Superior temporal gyrus (tissue), 1 donor: Measurements from ENCODE around the gene FBXL22.
"Not testable (repeated sequence)": the region's sequence is repeated elsewhere in the genome, so short reads cannot be mapped to it uniquely, and the experiment has no call there.

ENCODE experiments used
- DNase-seq: peaks from one replicate; pipeline ENCODE4 v3.0.0-alpha.2; 2016; ENCODE audit errors: extremely low spot score

FBXL22 gene

GRCh38 chr15:63612300-63612699 lies 15.1 kb downstream of the FBXL22 start:
- peak; percentile 76 for DNase-seq

GRCh38 chr15:63615935-63616334 lies 18.7 kb downstream of the FBXL22 start:
- no peak for DNase-seq

GRCh38 chr15:63617147-63617546 lies 20.0 kb downstream of the FBXL22 start:
- not testable (repeated sequence) for DNase-seq

- DNase-seq: not testable (repeated sequence)
Observed at GRCh38 chr15:63617627-63618026, 20.4 kb downstream of the FBXL22 start.

GRCh38 chr15:63620760-63621159 lies 23.6 kb downstream of the FBXL22 start:
- not testable (repeated sequence) for DNase-seq

- DNase-seq: peak; percentile 77
Observed at GRCh38 chr15:63623232-63623969, 26.2 kb downstream of the FBXL22 start.

- no peak for DNase-seq
Observed at GRCh38 chr15:63626955-63627354, 29.8 kb downstream of the FBXL22 start.

GRCh38 chr15:63628123-63628822 lies 31.1 kb downstream of the FBXL22 start:
- peak; percentile 88 for DNase-seq

GRCh38 chr15:63630036-63630751 lies 33.0 kb downstream of the FBXL22 start:
- DNase-seq: peak; percentile 73

- DNase-seq: no peak
Observed at GRCh38 chr15:63633312-63633711, 36.1 kb downstream of the FBXL22 start.

GRCh38 chr15:63634154-63634553 lies 37.0 kb downstream of the FBXL22 start:
- no peak for DNase-seq

- no peak for DNase-seq
Observed at GRCh38 chr15:63636518-63637061, 39.4 kb downstream of the FBXL22 start.

GRCh38 chr15:63638839-63639238 lies 41.7 kb downstream of the FBXL22 start:
- DNase-seq: no peak

- no peak for DNase-seq
Observed at GRCh38 chr15:63640146-63640545, 43.0 kb downstream of the FBXL22 start.
